IMR-90 (cell line): ENCODE results near the gene PCDHGA3. TPM values are rescaled to one million over a fixed set of nuclear protein-coding genes. Genes with fewer than 3 reads are reported as not detected.

Experiments
- ATAC-seq: fragments of 200-7000 bp; cut with Tn5 transposase; 2 replicates; pipeline ENCODE4 v1.9.1; 2020; ENCODE audit warnings: low read depth, mild to moderate bottlenecking, moderate library complexity
- BruUV-seq: library from RNA; stranded (reverse); fragments of 400-500 nt; replicated peaks from 2 replicates; lab custom pipeline; 2021; lab: Mats Ljungman, UMichigan
- CTCF ChIA-PET: fragments of 300-600 bp; formaldehyde crosslinking; extraction: SDS; loops from one replicate; lab custom pipeline; 2021; ENCODE audit warnings: antibody characterized with exemption; lab: Yijun Ruan, JAX
- POLR2A ChIA-PET: fragments of 300-600 bp; sonication (Branson Sonifier 250); formaldehyde crosslinking; loops from one replicate; lab custom pipeline; 2022; ENCODE audit warnings: antibody characterized with exemption; ENCODE audit not compliant: unreplicated experiment; lab: Charles Lee
- DNase-seq: peaks from one replicate; pipeline ENCODE4 v3.0.0; 2013
- H2AFZ ChIP-seq: replicated peaks from 2 replicates; pipeline ENCODE3; 2013; ENCODE audit warnings: low read length, mild to moderate bottlenecking; ENCODE audit not compliant: poor library complexity
- H2AK5ac ChIP-seq: 2 replicates; pipeline ENCODE4 v1.6.1; 2013; ENCODE audit warnings: low read depth, low read length, inconsistent platforms
- H2AK9ac ChIP-seq: replicated peaks from 2 replicates; pipeline ENCODE3; 2013; ENCODE audit warnings: mild to moderate bottlenecking, low read depth, low read length, moderate library complexity; ENCODE audit not compliant: poor library complexity
- H2BK120ac ChIP-seq: 2 replicates; pipeline ENCODE4 v1.6.1; 2013; ENCODE audit warnings: low read depth, low read length, inconsistent platforms
- H2BK15ac ChIP-seq: 3 replicates; pipeline ENCODE4 v1.6.1; 2013; ENCODE audit warnings: low read depth, low read length, inconsistent platforms
- H2BK20ac ChIP-seq: 2 replicates; pipeline ENCODE4 v1.6.1; 2013; ENCODE audit warnings: low read depth, mild to moderate bottlenecking, inconsistent platforms, low read length, moderate library complexity
- H2BK5ac ChIP-seq: 2 replicates; pipeline ENCODE4 v1.6.1; 2013; ENCODE audit warnings: mild to moderate bottlenecking, low read depth, low read length, inconsistent platforms; ENCODE audit not compliant: poor library complexity, severe bottlenecking
- H3K14ac ChIP-seq: replicated peaks from 2 replicates; pipeline ENCODE4 v1.6.1; 2013; ENCODE audit warnings: low read depth, low read length, inconsistent platforms
- H3K18ac ChIP-seq: 2 replicates; pipeline ENCODE4 v1.6.1; 2013; ENCODE audit warnings: low read depth, low read length, control low read depth
- H3K23ac ChIP-seq: 2 replicates; pipeline ENCODE4 v1.6.1; 2013; ENCODE audit warnings: low read depth, low read length, inconsistent platforms
- H3K27ac ChIP-seq: 2 replicates; pipeline ENCODE4 v1.5.1; 2013; ENCODE audit warnings: mild to moderate bottlenecking, control low read depth, low read length; ENCODE audit not compliant: insufficient read depth
- H3K27me3 ChIP-seq: 2 replicates; pipeline ENCODE4 v1.6.1; 2013; ENCODE audit warnings: low read length; ENCODE audit not compliant: control insufficient read depth, insufficient read depth
- H3K36me3 ChIP-seq: 2 replicates; pipeline ENCODE4 v1.6.1; 2013; ENCODE audit warnings: low read length, mixed read lengths; ENCODE audit not compliant: control insufficient read depth, insufficient read depth
- H3K4ac ChIP-seq: 2 replicates; pipeline ENCODE4 v1.6.1; 2013; ENCODE audit warnings: low read depth, low read length, inconsistent platforms
- H3K4me1 ChIP-seq: 2 replicates; pipeline ENCODE4 v1.6.1; 2013; ENCODE audit warnings: low read length, mixed read lengths; ENCODE audit not compliant: control insufficient read depth, insufficient read depth
- H3K4me2 ChIP-seq: 2 replicates; pipeline ENCODE4 v1.6.1; 2013; ENCODE audit warnings: low read depth, mild to moderate bottlenecking, control low read depth, low read length, moderate library complexity
- H3K4me3 ChIP-seq: 2 replicates; pipeline ENCODE4 v1.5.1; 2013; ENCODE audit warnings: low read depth, mild to moderate bottlenecking, control low read depth, low read length, moderate library complexity; ENCODE audit not compliant: insufficient read depth
- H3K56ac ChIP-seq: 2 replicates; pipeline ENCODE4 v1.6.1; 2013; ENCODE audit warnings: low read length, inconsistent platforms; ENCODE audit not compliant: insufficient read depth; ENCODE audit errors: extremely low read depth
- H3K79me1 ChIP-seq, 2 experiments: 2 replicates each; pipeline ENCODE4 v1.6.1; 2013; ENCODE audit warnings: low read length in 2 of 2, inconsistent platforms in 1 of 2, low read depth in 1 of 2
- H3K9ac ChIP-seq: 2 replicates; pipeline ENCODE4 v1.6.1; 2013; ENCODE audit warnings: low read depth, low read length, control low read depth
- H3K9me1 ChIP-seq: 2 replicates; pipeline ENCODE4 v1.6.1; 2013; ENCODE audit warnings: low read length, inconsistent platforms; ENCODE audit not compliant: insufficient read depth
- H3K9me3 ChIP-seq: 2 replicates; pipeline ENCODE4 v1.6.1; 2013; ENCODE audit warnings: low read length; ENCODE audit not compliant: control insufficient read depth, insufficient read depth
- H4K20me1 ChIP-seq: 2 replicates; pipeline ENCODE4 v1.6.1; 2013; ENCODE audit warnings: low read length, inconsistent platforms; ENCODE audit not compliant: insufficient read depth
- H4K5ac ChIP-seq: 2 replicates; pipeline ENCODE4 v1.6.1; 2013; ENCODE audit warnings: mild to moderate bottlenecking, low read depth, low read length, control low read depth
- H4K8ac ChIP-seq, 2 experiments: 2 replicates each; pipeline ENCODE4 v1.6.1; 2013; ENCODE audit warnings: low read depth in 2 of 2, low read length in 2 of 2, control low read depth in 1 of 2, inconsistent platforms in 1 of 2
- H4K91ac ChIP-seq: 2 replicates; pipeline ENCODE4 v1.6.1; 2013; ENCODE audit warnings: low read depth, low read length, inconsistent platforms; ENCODE audit not compliant: insufficient read depth
- BHLHE40 ChIP-seq: fragments of 150-350 bp; IDR thresholded peaks from 2 replicates; pipeline ENCODE4 v1.6.1; 2016; ENCODE audit warnings: mild to moderate bottlenecking, low read depth, low read length
- CHD1 ChIP-seq: IDR thresholded peaks from 2 replicates; pipeline ENCODE4 v1.6.1; 2012; ENCODE audit warnings: low read depth, low read length, improper control_type of control experiment
- MAFK ChIP-seq: IDR thresholded peaks from 2 replicates; pipeline ENCODE4 v1.6.1; 2012; ENCODE audit warnings: low read depth, low read length, improper control_type of control experiment
- POLR2A ChIP-seq: IDR thresholded peaks from 2 replicates; pipeline ENCODE4 v1.6.1; 2012; ENCODE audit warnings: mild to moderate bottlenecking, low read depth, low read length
- WGBS, 2 experiments: methylation state at CpG; one replicate each; pipeline versions ENCODE4 v1.1.5 to v1.1.7; 2013; ENCODE audit warnings: missing lambda C conversion rate in 2 of 2; ENCODE audit not compliant: insufficient read length in 1 of 2; ENCODE audit errors: extremely low coverage in 2 of 2; 5-methylcytosine and 5-hydroxymethylcytosine counted together
- dilution Hi-C: fragments of 300-500 bp; cut with HindIII; formaldehyde crosslinking; loops from one replicate; pipeline ENCODE4 v1.14.3; 2018; ENCODE audit warnings: low sequenced_read_pairs; ENCODE audit not compliant: unreplicated experiment
- in situ Hi-C: fragments of 300-500 bp; cut with MboI; formaldehyde crosslinking; loops from 3 replicates; pipeline ENCODE4 v1.14.3; 2019; ENCODE audit warnings: low sequenced_read_pairs, inconsistent platforms, mixed read lengths
- intact Hi-C: fragments of 100-400 bp; cut with micrococcal nuclease; formaldehyde crosslinking; loops from 2 replicates; pipeline ENCODE4 v1.10.0; 2022
- polyA plus RNA-seq, 3 experiments: library from polyadenylated mRNA; depleted of rRNA; stranded (reverse); fragments of >200 nt; gene quantifications; 2 replicates each; pipeline ENCODE4 v1.2.3, GENCODE V29; 2012; ENCODE audit warnings: low replicate concordance in 1 of 3
- total RNA-seq: library from RNA; depleted of rRNA; stranded (reverse); fragments of >200 nt; gene quantifications from 2 replicates; pipeline ENCODE4 v1.2.3, GENCODE V29; 2012
- TF ChIP-seq, protein P1 (sequence below): fragments of 150-350 bp; IDR thresholded peaks from 2 replicates; pipeline ENCODE4 v1.6.1; 2016; ENCODE audit warnings: low read depth, mild to moderate bottlenecking, low read length, moderate library complexity, borderline replicate concordance
- TF ChIP-seq, protein P2 (sequence below): fragments of 150-350 bp; IDR thresholded peaks from 2 replicates; pipeline ENCODE4 v1.6.1; 2017; ENCODE audit warnings: mild to moderate bottlenecking, antibody characterized with exemption, low read length, low read depth

Gene PCDHGA3
- total and polyA plus RNA-seq, 2 of the 4 experiments (the other 2 are of a cell fraction) = 1.4 to 1.6 TPM

DNA sequence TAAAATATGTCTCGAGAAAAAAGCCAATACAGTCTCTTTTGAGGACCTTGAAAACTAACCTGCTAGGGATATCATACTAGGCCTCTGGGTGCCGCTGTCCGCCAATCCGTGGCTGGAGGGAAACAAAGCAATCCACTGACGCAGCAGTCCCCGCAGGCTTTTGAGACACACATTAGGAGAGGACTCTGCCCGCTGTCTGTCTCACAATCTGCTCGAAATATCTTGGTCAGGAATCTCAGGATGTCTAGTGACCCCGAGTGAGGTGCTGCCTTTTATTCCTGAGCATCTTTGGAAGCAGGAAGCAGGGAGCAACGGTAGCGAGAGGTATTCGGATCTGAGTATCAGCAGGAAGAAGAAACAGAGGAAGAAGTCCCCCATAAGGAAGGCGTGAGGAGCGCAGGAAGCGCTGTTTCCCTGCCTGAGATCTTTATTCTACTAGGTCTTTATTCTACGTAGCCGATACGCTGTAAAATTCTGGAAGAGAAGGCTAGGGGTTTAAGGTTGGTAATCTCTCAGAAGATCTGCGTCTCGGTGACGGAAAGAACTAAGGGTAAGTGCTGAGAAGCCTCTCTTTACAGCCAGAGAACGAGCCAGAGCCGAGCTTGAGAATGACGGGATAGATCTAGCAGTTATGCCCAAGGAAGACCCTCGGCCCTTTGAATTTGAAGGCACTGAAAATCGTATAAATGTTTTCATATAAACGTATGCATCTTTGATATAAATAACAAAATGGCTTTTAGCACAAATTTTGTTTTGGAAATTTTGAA, 17.4 kb upstream of the PCDHGA3 start (continued):
- peak; percentile 48; the same call in 1 of the 2 replicates for TF ChIP-seq MAFK
- TF ChIP-seq CHD1 = no peak
- no peak for TF ChIP-seq BHLHE40

DNA sequence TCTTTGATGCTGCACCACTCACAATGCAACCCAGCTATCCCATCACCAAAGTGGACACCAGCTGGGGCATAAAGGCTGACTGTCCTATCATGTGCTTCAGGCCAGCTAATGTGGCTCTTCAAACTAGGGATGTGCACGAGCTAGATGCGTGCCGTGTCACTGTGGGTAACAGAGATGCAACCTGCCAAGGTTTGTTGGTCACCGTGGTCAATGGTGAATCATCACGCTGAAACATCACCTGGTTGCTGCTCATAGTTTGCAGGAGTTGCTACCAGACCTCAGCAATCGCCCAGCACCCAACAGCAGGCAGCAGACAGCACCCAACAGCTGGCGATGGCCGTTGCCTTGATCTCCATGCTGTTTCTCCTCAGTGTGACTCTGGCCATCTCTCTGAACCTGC, 15.4 kb upstream of the PCDHGA3 start:
- Histone ChIP-seq H3K56ac (no peak overlapping the region), H3K14ac (no peak overlapping the region), H3K9ac (no peak overlapping the region), H4K8ac (no peak overlapping the region), H3K36me3 (peaks cover 2% of the 10 kb centered on the region), H4K20me1 (no peaks in the 10 kb centered on the region), H2AFZ (no peak overlapping the region), H3K27ac (no peak overlapping the region), H2AK5ac (no peak overlapping the region), H3K79me1 (no peaks in the 10 kb centered on the region; a peak in 1 of 4 replicates), H3K4ac (no peak overlapping the region), H2BK120ac (no peak overlapping the region), H3K4me1 (no peaks in the 10 kb centered on the region), H3K23ac (no peak overlapping the region), H2AK9ac (no peak overlapping the region), H4K5ac (no peak overlapping the region), H4K91ac (no peak overlapping the region), H3K4me2 (no peak overlapping the region), H3K9me3 (peaks cover 29% of the 10 kb centered on the region), H3K27me3 (no peaks in the 10 kb centered on the region), H3K9me1 (no peaks in the 10 kb centered on the region), H2BK5ac (no peak overlapping the region), H3K4me3 (no peak overlapping the region), H2BK15ac (no peak overlapping the region), H3K18ac (no peak overlapping the region), H2BK20ac (no peak overlapping the region)
- DNase-seq (no peak), ATAC-seq (no peak)
- WGBS, 2 experiments = 84% methylated on average over 5 of the region's 8 CpGs; no CpG with 5 or more reads in 1 of the 2 experiments
- POLR2A ChIA-PET = no interaction called here
- no TSS peak for BruUV-seq
- in situ Hi-C loops = loop anchor here (5.0 kb wide), 1 partner anchor 234 kb away; no protein-coding TSS in a partner anchor
- intact Hi-C loops = loop anchor here (5.0 kb wide), 2 partner anchors 34 to 84 kb away; partner anchors contain the start of genes PCDHGA10 and PCDHGA5
- TF ChIP-seq, protein P1, sequence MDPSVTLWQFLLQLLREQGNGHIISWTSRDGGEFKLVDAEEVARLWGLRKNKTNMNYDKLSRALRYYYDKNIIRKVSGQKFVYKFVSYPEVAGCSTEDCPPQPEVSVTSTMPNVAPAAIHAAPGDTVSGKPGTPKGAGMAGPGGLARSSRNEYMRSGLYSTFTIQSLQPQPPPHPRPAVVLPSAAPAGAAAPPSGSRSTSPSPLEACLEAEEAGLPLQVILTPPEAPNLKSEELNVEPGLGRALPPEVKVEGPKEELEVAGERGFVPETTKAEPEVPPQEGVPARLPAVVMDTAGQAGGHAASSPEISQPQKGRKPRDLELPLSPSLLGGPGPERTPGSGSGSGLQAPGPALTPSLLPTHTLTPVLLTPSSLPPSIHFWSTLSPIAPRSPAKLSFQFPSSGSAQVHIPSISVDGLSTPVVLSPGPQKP = no peak
- TF ChIP-seq, protein P2, sequence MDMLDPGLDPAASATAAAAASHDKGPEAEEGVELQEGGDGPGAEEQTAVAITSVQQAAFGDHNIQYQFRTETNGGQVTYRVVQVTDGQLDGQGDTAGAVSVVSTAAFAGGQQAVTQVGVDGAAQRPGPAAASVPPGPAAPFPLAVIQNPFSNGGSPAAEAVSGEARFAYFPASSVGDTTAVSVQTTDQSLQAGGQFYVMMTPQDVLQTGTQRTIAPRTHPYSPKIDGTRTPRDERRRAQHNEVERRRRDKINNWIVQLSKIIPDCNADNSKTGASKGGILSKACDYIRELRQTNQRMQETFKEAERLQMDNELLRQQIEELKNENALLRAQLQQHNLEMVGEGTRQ = no peak
- no peak for TF ChIP-seq POLR2A
- CTCF ChIA-PET = interaction anchor here (1.6 kb wide), 1 partner anchor 236 kb away, joined by 8 read pairs; no protein-coding TSS in a partner anchor
- dilution Hi-C loops = no loop called here
